Fibroblast of lung (primary cell): ENCODE results near the gene GCK.

Source experiments
- CTCF ChIP-seq, 2 donors: IDR thresholded peaks in 1 of 2; conservative IDR thresholded peaks in 1 of 2; 1 replicate in 1 of 2; 2 replicates in 1 of 2; pipeline ENCODE4 v1.5.1; 2011 to 2012; ENCODE audit warnings: low read length in 2 of 2, control low read depth in 1 of 2, inconsistent platforms in 1 of 2, low read depth in 1 of 2, mild to moderate bottlenecking in 1 of 2
- EZH2 ChIP-seq: IDR thresholded peaks from 2 replicates; pipeline ENCODE4 v1.5.1; 2012; ENCODE audit warnings: low read length, control low read depth, mild to moderate bottlenecking; ENCODE audit errors: missing control alignments

GRCh38 chr7:44226396-44226753 lies 37.1 kb upstream of the GCK start:
- no peak for TF ChIP-seq CTCF (conservative IDR thresholded peaks at IDR 0.05 in 1 of 2, IDR thresholded peaks at IDR 0.05 in 1 of 2; ENCODE audit: low read depth in 1 of 2, low read length in 2 of 2)
- no peak for TF ChIP-seq EZH2
